HCT116 (cell line): ENCODE data around the gene CYP26B1. TPM values are rescaled to one million over a fixed set of nuclear protein-coding genes. Genes with fewer than 3 reads are reported as not detected.

Experiments
- ATAC-seq: fragments of 200-7000 bp; cut with Tn5 transposase; 2 replicates; pipeline ENCODE4 v1.9.1; 2020; ENCODE audit warnings: mild to moderate bottlenecking, moderate library complexity
- BruUV-seq: library from RNA; stranded (reverse); fragments of 400-500 nt; replicated peaks from 2 replicates; lab custom pipeline; 2021; lab: Mats Ljungman, UMichigan
- CTCF ChIA-PET: fragments of 300-600 bp; sonication (Branson Sonifier 250); formaldehyde crosslinking; loops from one replicate; lab custom pipeline; 2021; ENCODE audit warnings: antibody characterized with exemption; lab: Charles Lee
- POLR2A ChIA-PET: fragments of 300-600, 350-600 bp; sonication (Branson Sonifier 250); formaldehyde crosslinking; loops from one replicate; lab custom pipeline; 2021; ENCODE audit warnings: antibody characterized with exemption; lab: Charles Lee
- RAD21 ChIA-PET, 2 experiments: fragments of 300-600 bp; sonication (Branson Sonifier 250); formaldehyde crosslinking; loops; one replicate each; lab custom pipeline; 2023; ENCODE audit warnings: low total read pairs in 2 of 2; ENCODE audit not compliant: uncharacterized antibody in 2 of 2, unreplicated experiment in 2 of 2, low non-redundant PET in 1 of 2; lab: Charles Lee
- DNase-seq: peaks from one replicate; pipeline ENCODE4 v3.0.0-alpha.2; 2010; ENCODE audit warnings: low read depth, low spot score
- H2AFZ ChIP-seq: fragments of 200-600 bp; shearing (Covaris generic), sonication (generic); 2 replicates; pipeline ENCODE4 v1.6.1; 2017; ENCODE audit warnings: low read depth, mixed run types, mixed read lengths, antibody characterized with exemption, low read length; ENCODE audit not compliant: poor library complexity, severe bottlenecking
- H3K27ac ChIP-seq: 2 replicates; pipeline ENCODE4 v1.5.1; 2012; ENCODE audit warnings: low read depth, low read length
- H3K27me3 ChIP-seq: fragments of 200-600 bp; sonication (generic); 2 replicates; pipeline ENCODE4 v1.6.1; 2016; ENCODE audit warnings: mixed run types, low read length, mixed read lengths; ENCODE audit not compliant: insufficient read depth
- H3K36me3 ChIP-seq, 2 experiments: fragments of 200-500 bp in 1 of 2; fragments of 200-600 bp in 1 of 2; sonication (Bioruptor generic) in 1 of 2; sonication (generic) in 1 of 2; 2 replicates each; pipeline versions ENCODE4 v1.5.1 to v1.6.1; 2014 to 2016; ENCODE audit warnings: low read length in 2 of 2, inconsistent platforms in 1 of 2, mixed read lengths in 1 of 2, mixed run types in 1 of 2; ENCODE audit not compliant: insufficient read depth in 2 of 2, control insufficient read depth in 1 of 2
- H3K4me1 ChIP-seq, 2 experiments: fragments of 200-600 bp in 1 of 2; sonication (generic) in 1 of 2; 2 replicates each; pipeline versions ENCODE4 v1.5.1 to v1.6.1; 2012 to 2017; ENCODE audit warnings: low read length in 2 of 2, inconsistent platforms in 1 of 2, mild to moderate bottlenecking in 1 of 2, mixed read lengths in 1 of 2, mixed run types in 1 of 2, moderate library complexity in 1 of 2; ENCODE audit not compliant: insufficient read depth in 2 of 2, control insufficient read depth in 1 of 2
- H3K4me2 ChIP-seq: fragments of 200-600 bp; sonication (generic); 2 replicates; pipeline ENCODE4 v1.6.1; 2017; ENCODE audit warnings: mixed run types, low read length, mixed read lengths
- H3K4me3 ChIP-seq, 2 experiments: fragments of 200-600 bp in 1 of 2; sonication (generic) in 1 of 2; replicated peaks in 1 of 2; 2 replicates each; pipeline ENCODE4 v1.5.1; 2011 to 2016; ENCODE audit warnings: low read length in 2 of 2, control low read depth in 1 of 2, low read depth in 1 of 2, mild to moderate bottlenecking in 1 of 2, mixed read lengths in 1 of 2, mixed run types in 1 of 2
- H3K79me2 ChIP-seq: fragments of 200-600 bp; sonication (generic); 2 replicates; pipeline ENCODE4 v1.6.1; 2017; ENCODE audit warnings: mild to moderate bottlenecking, mixed run types, low read length, moderate library complexity, mixed read lengths; ENCODE audit not compliant: insufficient read depth
- H3K9ac ChIP-seq: fragments of 200-600 bp; sonication (generic); 2 replicates; pipeline ENCODE4 v1.6.1; 2016; ENCODE audit warnings: low read length, mixed read lengths
- H3K9me2 ChIP-seq: fragments of 200-600 bp; sonication (generic), shearing (Covaris generic); 2 replicates; pipeline ENCODE4 v1.6.1; 2017; ENCODE audit warnings: mixed run types, mild to moderate bottlenecking, moderate library complexity; ENCODE audit not compliant: insufficient read depth
- H3K9me3 ChIP-seq, 2 experiments: fragments of 200-500 bp in 1 of 2; fragments of 200-600 bp in 1 of 2; sonication (Bioruptor generic) in 1 of 2; sonication (generic) in 1 of 2; 2 replicates each; pipeline ENCODE4 v1.6.1; 2014 to 2017; ENCODE audit warnings: low read length in 2 of 2, mixed read lengths in 2 of 2, inconsistent platforms in 1 of 2, low read depth in 1 of 2, mild to moderate bottlenecking in 1 of 2, mixed run types in 1 of 2, moderate library complexity in 1 of 2; ENCODE audit not compliant: control insufficient read depth in 1 of 2, insufficient read depth in 1 of 2
- H4K20me1 ChIP-seq: fragments of 200-600 bp; sonication (generic), shearing (Covaris generic); 2 replicates; pipeline ENCODE4 v1.6.1; 2017; ENCODE audit warnings: mixed run types, mild to moderate bottlenecking, moderate library complexity; ENCODE audit not compliant: insufficient read depth
- CEBPB ChIP-seq: IDR thresholded peaks from 2 replicates; pipeline ENCODE4 v1.6.1; 2012; ENCODE audit warnings: low read depth
- EGR1 ChIP-seq: IDR thresholded peaks from 2 replicates; pipeline ENCODE4 v1.6.1; 2012; ENCODE audit warnings: low read depth
- FOSL1 ChIP-seq: IDR thresholded peaks from 2 replicates; pipeline ENCODE4 v1.6.1; 2012; ENCODE audit warnings: low read depth
- JUND ChIP-seq: IDR thresholded peaks from 2 replicates; pipeline ENCODE4 v1.6.1; 2012
- SIN3A ChIP-seq: IDR thresholded peaks from 2 replicates; pipeline ENCODE4 v1.6.1; 2012; ENCODE audit warnings: low read depth
- SRF ChIP-seq: IDR thresholded peaks from 2 replicates; pipeline ENCODE4 v1.6.1; 2012; ENCODE audit warnings: low read depth
- YY1 ChIP-seq: IDR thresholded peaks from 2 replicates; pipeline ENCODE4 v1.6.1; 2011; ENCODE audit warnings: low read length, low read depth, moderate library complexity, mild to moderate bottlenecking; ENCODE audit not compliant: insufficient replicate concordance; ENCODE audit errors: extremely low read depth
- ZFX ChIP-seq: fragments of 450-650 bp; IDR thresholded peaks from 2 replicates; pipeline ENCODE4 v1.6.1; 2017
- ZNF274 ChIP-seq: fragments of 200-500 bp; sonication (Bioruptor generic); IDR thresholded peaks from 2 replicates; pipeline ENCODE4 v1.6.1; 2014; ENCODE audit warnings: mild to moderate bottlenecking, low read depth, low read length, inconsistent platforms
- intact Hi-C: fragments of 100-400 bp; cut with micrococcal nuclease; formaldehyde crosslinking; loops from 2 replicates; pipeline ENCODE4 v1.10.0; 2022
- total RNA-seq: library from RNA; stranded (reverse); gene quantifications from one replicate; pipeline ENCODE4 v1.2.1, GENCODE V29; 2021; ENCODE audit not compliant: unreplicated experiment
- TF ChIP-seq, protein P1 (sequence below): IDR thresholded peaks from 2 replicates; pipeline ENCODE4 v1.6.1; 2012
- TF ChIP-seq, protein P2 (sequence below): IDR thresholded peaks from 2 replicates; pipeline ENCODE4 v1.6.1; 2011; ENCODE audit warnings: mild to moderate bottlenecking, low read length, moderate library complexity; ENCODE audit not compliant: insufficient replicate concordance; ENCODE audit errors: extremely low read depth
- TF ChIP-seq, protein P3 (sequence below), 3 experiments: fragments of 200-600 bp in 1 of 3; sonication (generic) in 1 of 3; IDR thresholded peaks in 2 of 3; conservative IDR thresholded peaks in 1 of 3; 2 replicates each; pipeline ENCODE4 v1.5.1; 2012 to 2017; ENCODE audit warnings: low read depth in 2 of 3, low read length in 2 of 3, antibody characterized with exemption in 1 of 3, borderline replicate concordance in 1 of 3, control low read depth in 1 of 3, mild to moderate bottlenecking in 1 of 3, mixed read lengths in 1 of 3, mixed run types in 1 of 3, moderate library complexity in 1 of 3; ENCODE audit not compliant: insufficient read depth in 1 of 3
- TF ChIP-seq, protein P4 (sequence below): IDR thresholded peaks from 2 replicates; pipeline ENCODE4 v1.6.1; 2012

The CYP26B1 gene
- total RNA-seq, 1 experiment from 2014 or later, result 21.1 TPM

DNA sequence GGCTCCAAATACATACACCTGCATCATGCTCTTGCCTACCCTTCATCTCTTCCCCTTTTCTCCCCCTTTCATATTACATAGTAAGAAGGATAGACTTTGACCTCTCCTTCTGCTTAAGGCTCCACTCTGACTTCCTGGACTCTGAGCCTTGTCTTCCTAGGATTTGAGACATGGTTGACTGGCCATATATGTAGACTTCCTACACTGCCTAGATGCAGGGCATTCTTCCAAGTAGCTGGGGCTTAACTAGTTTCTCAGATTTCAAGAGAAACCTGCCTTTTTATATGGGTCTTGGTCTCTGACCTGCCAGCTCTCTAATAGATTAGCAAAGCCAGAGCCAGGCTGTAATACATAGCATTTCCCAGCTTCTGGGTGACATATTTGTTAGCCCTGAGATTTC lies 35.4 kb upstream of the CYP26B1 start:
- no peak for ATAC-seq
- POLR2A ChIA-PET, result no interaction called here

DNA sequence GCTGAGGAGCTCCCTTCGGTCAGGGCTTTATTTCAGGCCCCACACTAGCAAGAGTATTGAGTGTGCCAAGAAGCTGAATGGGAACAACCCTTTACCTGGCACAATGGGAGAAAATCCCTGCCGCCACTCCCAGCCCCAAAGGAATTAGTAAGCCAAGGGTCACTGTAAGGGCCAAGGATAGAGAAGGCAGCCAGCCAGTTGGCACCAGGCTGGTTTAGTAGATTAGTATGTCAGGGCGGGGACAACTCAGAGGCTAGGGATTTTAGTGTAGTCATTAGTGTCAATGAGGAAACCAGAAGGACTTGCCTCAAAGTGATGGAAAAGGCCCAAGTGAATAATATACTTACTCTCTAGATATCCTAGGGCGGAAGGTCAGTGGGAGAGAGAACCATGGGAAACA lies 34.9 kb upstream of the CYP26B1 start:
- Histone ChIP-seq H2AFZ (no peak overlapping the region), H3K9ac (no peak overlapping the region), H3K79me2 (no peaks in the 10 kb centered on the region), H3K36me3 (no peaks in the 10 kb centered on the region), H3K9me3 (no peaks in the 10 kb centered on the region), H3K9me2 (no peaks in the 10 kb centered on the region), H4K20me1 (no peaks in the 10 kb centered on the region), H3K27ac (no peak overlapping the region), H3K4me3 (no peak overlapping the region), H3K4me2 (0 out of 2 replicates have a peak overlapping the region, but pooled peaks have one; percentile 10), H3K4me1 (peaks cover 2 to 13% of the 10 kb centered on the region in 2 experiments; a peak in 2 of 4 replicates), H3K27me3 (no peaks in the 10 kb centered on the region)
- TF ChIP-seq CEBPB (no peak), ZNF274 (no peak), YY1 (no peak), ZFX (no peak), FOSL1 (no peak), EGR1 (no peak), SIN3A (no peak), SRF (no peak), JUND (no peak)
- TF ChIP-seq, protein P1, sequence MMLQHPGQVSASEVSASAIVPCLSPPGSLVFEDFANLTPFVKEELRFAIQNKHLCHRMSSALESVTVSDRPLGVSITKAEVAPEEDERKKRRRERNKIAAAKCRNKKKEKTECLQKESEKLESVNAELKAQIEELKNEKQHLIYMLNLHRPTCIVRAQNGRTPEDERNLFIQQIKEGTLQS, result no peak
- TF ChIP-seq, protein P2, sequence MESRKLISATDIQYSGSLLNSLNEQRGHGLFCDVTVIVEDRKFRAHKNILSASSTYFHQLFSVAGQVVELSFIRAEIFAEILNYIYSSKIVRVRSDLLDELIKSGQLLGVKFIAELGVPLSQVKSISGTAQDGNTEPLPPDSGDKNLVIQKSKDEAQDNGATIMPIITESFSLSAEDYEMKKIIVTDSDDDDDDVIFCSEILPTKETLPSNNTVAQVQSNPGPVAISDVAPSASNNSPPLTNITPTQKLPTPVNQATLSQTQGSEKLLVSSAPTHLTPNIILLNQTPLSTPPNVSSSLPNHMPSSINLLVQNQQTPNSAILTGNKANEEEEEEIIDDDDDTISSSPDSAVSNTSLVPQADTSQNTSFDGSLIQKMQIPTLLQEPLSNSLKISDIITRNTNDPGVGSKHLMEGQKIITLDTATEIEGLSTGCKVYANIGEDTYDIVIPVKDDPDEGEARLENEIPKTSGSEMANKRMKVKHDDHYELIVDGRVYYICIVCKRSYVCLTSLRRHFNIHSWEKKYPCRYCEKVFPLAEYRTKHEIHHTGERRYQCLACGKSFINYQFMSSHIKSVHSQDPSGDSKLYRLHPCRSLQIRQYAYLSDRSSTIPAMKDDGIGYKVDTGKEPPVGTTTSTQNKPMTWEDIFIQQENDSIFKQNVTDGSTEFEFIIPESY, result no peak
- TF ChIP-seq, protein P3, sequence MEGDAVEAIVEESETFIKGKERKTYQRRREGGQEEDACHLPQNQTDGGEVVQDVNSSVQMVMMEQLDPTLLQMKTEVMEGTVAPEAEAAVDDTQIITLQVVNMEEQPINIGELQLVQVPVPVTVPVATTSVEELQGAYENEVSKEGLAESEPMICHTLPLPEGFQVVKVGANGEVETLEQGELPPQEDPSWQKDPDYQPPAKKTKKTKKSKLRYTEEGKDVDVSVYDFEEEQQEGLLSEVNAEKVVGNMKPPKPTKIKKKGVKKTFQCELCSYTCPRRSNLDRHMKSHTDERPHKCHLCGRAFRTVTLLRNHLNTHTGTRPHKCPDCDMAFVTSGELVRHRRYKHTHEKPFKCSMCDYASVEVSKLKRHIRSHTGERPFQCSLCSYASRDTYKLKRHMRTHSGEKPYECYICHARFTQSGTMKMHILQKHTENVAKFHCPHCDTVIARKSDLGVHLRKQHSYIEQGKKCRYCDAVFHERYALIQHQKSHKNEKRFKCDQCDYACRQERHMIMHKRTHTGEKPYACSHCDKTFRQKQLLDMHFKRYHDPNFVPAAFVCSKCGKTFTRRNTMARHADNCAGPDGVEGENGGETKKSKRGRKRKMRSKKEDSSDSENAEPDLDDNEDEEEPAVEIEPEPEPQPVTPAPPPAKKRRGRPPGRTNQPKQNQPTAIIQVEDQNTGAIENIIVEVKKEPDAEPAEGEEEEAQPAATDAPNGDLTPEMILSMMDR (IDR thresholded peaks at IDR 0.05 in 2 of 3, conservative IDR thresholded peaks at IDR 0.05 in 1 of 3; ENCODE audit: borderline replicate concordance in 1 of 3, insufficient read depth in 1 of 3, low read depth in 2 of 3, low read length in 2 of 3), result no peak
- TF ChIP-seq, protein P4, sequence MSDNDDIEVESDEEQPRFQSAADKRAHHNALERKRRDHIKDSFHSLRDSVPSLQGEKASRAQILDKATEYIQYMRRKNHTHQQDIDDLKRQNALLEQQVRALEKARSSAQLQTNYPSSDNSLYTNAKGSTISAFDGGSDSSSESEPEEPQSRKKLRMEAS, result no peak
- BruUV-seq, result no TSS peak
- ChIA-PET POLR2A (no interaction called here), CTCF (no interaction called here), RAD21 (no interaction called here)
- no peak for DNase-seq
- intact Hi-C loops, result no loop called here
- no peak for ATAC-seq

More for the DNA sequence above, 35.4 kb upstream of the CYP26B1 start:
- TF ChIP-seq, protein P4, result no peak
- TF ChIP-seq FOSL1, result no peak
- TF ChIP-seq CEBPB, result no peak
- TF ChIP-seq ZFX, result no peak
- H3K9me3 ChIP-seq, result no peaks in the 10 kb centered on the region
- ChIA-PET CTCF (no interaction called here), RAD21 (no interaction called here)
- intact Hi-C loops, result no loop called here
- BruUV-seq, result no TSS peak
- no peaks in the 10 kb centered on the region for H3K27me3 ChIP-seq
- H4K20me1 ChIP-seq, result no peaks in the 10 kb centered on the region
- H3K4me1 ChIP-seq, result peaks cover 2 to 13% of the 10 kb centered on the region in 2 experiments; a peak in 2 of 4 replicates
- no peak for DNase-seq
- H3K9ac ChIP-seq, result no peak overlapping the region
- H3K4me2 ChIP-seq, result no peak overlapping the region
- no peak overlapping the region for H3K4me3 ChIP-seq
- H3K9me2 ChIP-seq, result no peaks in the 10 kb centered on the region
- H3K79me2 ChIP-seq, result no peaks in the 10 kb centered on the region
- H3K36me3 ChIP-seq, result no peaks in the 10 kb centered on the region
- no peak overlapping the region for H2AFZ ChIP-seq
- no peak overlapping the region for H3K27ac ChIP-seq
